GM10847 (cell line): ENCODE results near the gene FSIP2.

Source experiments
- POLR2A ChIP-seq: IDR thresholded peaks from 2 replicates; pipeline ENCODE4 v1.6.1; 2011; ENCODE audit not compliant: insufficient read length; ENCODE audit errors: extremely low read depth

Gene FSIP2

GRCh38 chr2:185860321-185860720 is 121.7 kb downstream of the FSIP2 start:
- no peak for TF ChIP-seq POLR2A

DNA sequence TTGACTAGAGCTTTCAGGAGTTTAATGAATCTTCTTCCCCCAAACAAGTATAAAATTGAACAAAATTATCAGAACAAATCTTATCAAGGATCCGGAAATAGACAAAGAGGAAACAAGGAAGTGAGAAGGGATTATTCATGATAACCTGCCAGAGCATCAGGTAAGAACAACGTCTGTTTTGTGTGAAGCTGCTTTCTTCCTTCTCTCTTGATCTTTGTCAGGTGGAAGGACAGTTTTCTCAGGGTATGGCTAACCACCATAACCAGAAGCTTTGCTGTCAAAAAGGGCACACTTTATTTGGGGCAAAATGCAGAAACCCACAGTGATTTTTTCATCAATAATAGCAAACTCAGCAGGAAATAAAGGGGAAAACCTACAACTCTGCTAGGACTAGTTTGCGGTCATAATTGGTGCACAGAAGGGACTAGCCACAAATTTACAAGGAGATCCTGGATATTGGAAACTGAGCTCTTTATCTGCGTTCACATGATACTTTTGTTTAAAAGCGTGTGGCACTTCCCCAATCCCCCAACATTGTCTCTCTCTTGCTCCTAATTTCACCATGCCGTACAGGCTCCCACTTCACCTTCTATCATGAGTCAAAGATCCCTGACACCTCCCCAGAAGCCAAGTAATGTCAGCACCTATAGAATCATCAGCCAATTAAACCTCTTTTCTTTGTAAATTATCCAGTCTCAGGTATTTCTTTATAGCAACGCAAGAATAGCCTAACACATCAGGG is 124.2 kb downstream of the FSIP2 start:
- TF ChIP-seq POLR2A = no peak

- TF ChIP-seq POLR2A = no peak
These were observed 136.7 kb downstream of the FSIP2 start for GRCh38 chr2:185875136-185875931.

DNA sequence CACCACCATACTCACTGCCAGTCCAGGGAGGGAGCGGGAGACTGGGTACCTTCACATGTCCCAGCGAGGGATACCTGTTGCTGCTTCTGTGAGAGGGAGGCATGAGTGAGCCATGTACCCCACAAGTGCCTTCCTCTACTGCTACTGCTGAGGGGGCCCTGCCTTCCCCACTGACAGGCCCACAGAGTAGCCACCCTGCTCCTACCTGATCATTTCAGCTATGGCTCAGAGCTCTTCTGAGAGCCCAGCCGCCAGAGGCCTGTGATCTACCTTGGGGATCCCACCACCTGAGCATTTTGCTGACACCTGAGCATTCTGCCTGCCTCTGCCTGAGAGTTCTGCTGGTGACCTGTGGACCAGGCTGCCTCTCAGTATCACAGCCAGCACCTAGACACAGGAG is 137.6 kb downstream of the FSIP2 start:
- no peak for TF ChIP-seq POLR2A

DNA sequence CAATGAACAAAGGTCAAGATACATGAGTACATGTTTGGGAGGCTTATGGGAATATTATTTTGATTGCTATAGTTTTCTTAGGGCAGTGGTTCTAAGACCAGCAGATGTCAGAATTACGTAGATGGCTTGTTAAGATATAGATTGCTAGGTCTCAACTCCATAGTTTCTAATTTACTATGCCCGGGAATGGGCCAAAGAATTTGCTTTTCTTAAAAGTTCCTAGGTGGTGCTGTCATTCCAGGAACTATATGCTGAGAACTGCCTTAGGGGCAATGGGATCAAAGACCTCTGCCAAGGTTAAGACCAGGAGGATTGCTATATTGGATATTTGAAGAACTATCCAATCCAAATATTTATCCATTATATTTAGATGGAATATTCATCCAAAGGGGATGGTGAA is 141.8 kb downstream of the FSIP2 start:
- TF ChIP-seq POLR2A = no peak
